HG02981 (cell line): ENCODE data around the gene BRPF1.

Source experiments
- ATAC-seq: cut with Tn5 transposase; IDR thresholded peaks from one replicate; pipeline ENCODE4 v1.9.1; 2021; ENCODE audit warnings: mild to moderate bottlenecking, moderate library complexity; ENCODE audit not compliant: unreplicated experiment

BRPF1 gene

GRCh38 chr3:9730657-9731205 lies 804 bp upstream of the BRPF1 start:
- ATAC-seq = peak; percentile 30

GRCh38 chr3:9732080-9732739 lies 675 bp downstream of the BRPF1 start:
- ATAC-seq = no peak

- no peak for ATAC-seq
Observed at GRCh38 chr3:9732740-9733115, 1.2 kb downstream of the BRPF1 start.

- no peak for ATAC-seq
Observed at GRCh38 chr3:9736831-9737230, 5.3 kb downstream of the BRPF1 start.

- ATAC-seq = no peak
Observed at GRCh38 chr3:9739181-9739580, 7.6 kb downstream of the BRPF1 start.

- no peak for ATAC-seq
Observed at GRCh38 chr3:9742560-9742959, 11.0 kb downstream of the BRPF1 start.

GRCh38 chr3:9743548-9743947 lies 12.0 kb downstream of the BRPF1 start:
- no peak for ATAC-seq

- no peak for ATAC-seq
Observed at GRCh38 chr3:9744162-9744561, 12.6 kb downstream of the BRPF1 start.

GRCh38 chr3:9745521-9745920 lies 14.0 kb downstream of the BRPF1 start:
- ATAC-seq = no peak

- no peak for ATAC-seq
Observed at GRCh38 chr3:9746330-9746729, 14.8 kb downstream of the BRPF1 start.

- no peak for ATAC-seq
Observed at GRCh38 chr3:9747267-9747666, 15.7 kb downstream of the BRPF1 start.

- ATAC-seq = no peak
Observed at GRCh38 chr3:9748031-9748430, 16.5 kb downstream of the BRPF1 start.

- ATAC-seq = no peak
Observed at GRCh38 chr3:9749296-9749644, 17.7 kb downstream of the BRPF1 start.

- ATAC-seq = peak; percentile 90
Observed at GRCh38 chr3:9749645-9750555, 18.4 kb downstream of the BRPF1 start, which contains the start of gene OGG1. Gene OGG1 (plus strand): TSS chr3:9749952. CDS start chr3:9750287, 335 bp downstream.

GRCh38 chr3:9750556-9751411 lies 19.2 kb downstream of the BRPF1 start:
- ATAC-seq = no peak

- ATAC-seq = no peak
Observed at GRCh38 chr3:9754678-9755077, 23.1 kb downstream of the BRPF1 start.

GRCh38 chr3:9757427-9757826 lies 25.9 kb downstream of the BRPF1 start:
- ATAC-seq = no peak

GRCh38 chr3:9760779-9761505 lies 29.4 kb downstream of the BRPF1 start:
- ATAC-seq = no peak

- ATAC-seq = no peak
Observed at GRCh38 chr3:9761919-9762318, 30.4 kb downstream of the BRPF1 start.

GRCh38 chr3:9762871-9763270 lies 31.3 kb downstream of the BRPF1 start:
- ATAC-seq = no peak
